Ovary (tissue), 3 donors: ENCODE data around the gene SRRM1.

Source experiments
- EP300 ChIP-seq: sonication (generic); formaldehyde crosslinking; IDR thresholded peaks from one replicate; pipeline ENCODE4 v1.6.1; 2017; ENCODE audit warnings: antibody characterized with exemption
- TF ChIP-seq, protein P1 (sequence below), 3 donors: fragments of 450-650 bp in 2 of 3; fragments of 200-600 bp in 1 of 3; IDR thresholded peaks; one replicate each; pipeline versions ENCODE4 v1.5.1 to v1.8.0; 2016 to 2022; ENCODE audit warnings: antibody characterized with exemption in 3 of 3, mild to moderate bottlenecking in 1 of 3
- donor health status: DM: no; HTN: no; CAD: no.

GRCh38 chr1:24659166-24659904 is 16.2 kb downstream of the SRRM1 start:
- TF ChIP-seq, protein P1, sequence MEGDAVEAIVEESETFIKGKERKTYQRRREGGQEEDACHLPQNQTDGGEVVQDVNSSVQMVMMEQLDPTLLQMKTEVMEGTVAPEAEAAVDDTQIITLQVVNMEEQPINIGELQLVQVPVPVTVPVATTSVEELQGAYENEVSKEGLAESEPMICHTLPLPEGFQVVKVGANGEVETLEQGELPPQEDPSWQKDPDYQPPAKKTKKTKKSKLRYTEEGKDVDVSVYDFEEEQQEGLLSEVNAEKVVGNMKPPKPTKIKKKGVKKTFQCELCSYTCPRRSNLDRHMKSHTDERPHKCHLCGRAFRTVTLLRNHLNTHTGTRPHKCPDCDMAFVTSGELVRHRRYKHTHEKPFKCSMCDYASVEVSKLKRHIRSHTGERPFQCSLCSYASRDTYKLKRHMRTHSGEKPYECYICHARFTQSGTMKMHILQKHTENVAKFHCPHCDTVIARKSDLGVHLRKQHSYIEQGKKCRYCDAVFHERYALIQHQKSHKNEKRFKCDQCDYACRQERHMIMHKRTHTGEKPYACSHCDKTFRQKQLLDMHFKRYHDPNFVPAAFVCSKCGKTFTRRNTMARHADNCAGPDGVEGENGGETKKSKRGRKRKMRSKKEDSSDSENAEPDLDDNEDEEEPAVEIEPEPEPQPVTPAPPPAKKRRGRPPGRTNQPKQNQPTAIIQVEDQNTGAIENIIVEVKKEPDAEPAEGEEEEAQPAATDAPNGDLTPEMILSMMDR (IDR thresholded peaks at IDR 0.05), result no peak
- TF ChIP-seq EP300, result no peak
